ENCODE results near the gene MACROD2.

DNA sequence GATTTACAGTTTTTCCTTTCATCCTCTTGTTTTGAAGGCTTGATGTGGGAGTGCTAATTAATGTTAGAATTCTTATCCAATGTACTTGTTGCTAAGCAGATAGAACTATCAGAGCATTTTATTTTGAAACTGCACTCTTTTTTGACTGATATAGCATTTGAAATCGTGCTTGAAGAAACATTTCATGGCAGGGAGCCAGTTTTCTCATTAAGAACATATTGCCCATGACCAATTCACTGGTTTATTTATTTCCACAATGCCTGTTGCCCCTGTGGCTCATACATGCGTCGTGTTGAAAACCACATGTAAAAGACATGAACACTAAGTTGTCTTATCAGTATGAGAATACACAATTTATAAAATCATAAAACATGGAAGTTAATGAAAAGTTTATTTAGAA lies 821.8 kb downstream of the MACROD2 start:
- TF ChIP-seq CTCF (conservative IDR thresholded peaks at IDR 0.05; ENCODE audit: low read depth in 2 of 2): no peak
- no peak for TF ChIP-seq POLR2AphosphoS5 (IDR thresholded peaks at IDR 0.05; ENCODE audit: low read depth)
- TF ChIP-seq, protein P1, sequence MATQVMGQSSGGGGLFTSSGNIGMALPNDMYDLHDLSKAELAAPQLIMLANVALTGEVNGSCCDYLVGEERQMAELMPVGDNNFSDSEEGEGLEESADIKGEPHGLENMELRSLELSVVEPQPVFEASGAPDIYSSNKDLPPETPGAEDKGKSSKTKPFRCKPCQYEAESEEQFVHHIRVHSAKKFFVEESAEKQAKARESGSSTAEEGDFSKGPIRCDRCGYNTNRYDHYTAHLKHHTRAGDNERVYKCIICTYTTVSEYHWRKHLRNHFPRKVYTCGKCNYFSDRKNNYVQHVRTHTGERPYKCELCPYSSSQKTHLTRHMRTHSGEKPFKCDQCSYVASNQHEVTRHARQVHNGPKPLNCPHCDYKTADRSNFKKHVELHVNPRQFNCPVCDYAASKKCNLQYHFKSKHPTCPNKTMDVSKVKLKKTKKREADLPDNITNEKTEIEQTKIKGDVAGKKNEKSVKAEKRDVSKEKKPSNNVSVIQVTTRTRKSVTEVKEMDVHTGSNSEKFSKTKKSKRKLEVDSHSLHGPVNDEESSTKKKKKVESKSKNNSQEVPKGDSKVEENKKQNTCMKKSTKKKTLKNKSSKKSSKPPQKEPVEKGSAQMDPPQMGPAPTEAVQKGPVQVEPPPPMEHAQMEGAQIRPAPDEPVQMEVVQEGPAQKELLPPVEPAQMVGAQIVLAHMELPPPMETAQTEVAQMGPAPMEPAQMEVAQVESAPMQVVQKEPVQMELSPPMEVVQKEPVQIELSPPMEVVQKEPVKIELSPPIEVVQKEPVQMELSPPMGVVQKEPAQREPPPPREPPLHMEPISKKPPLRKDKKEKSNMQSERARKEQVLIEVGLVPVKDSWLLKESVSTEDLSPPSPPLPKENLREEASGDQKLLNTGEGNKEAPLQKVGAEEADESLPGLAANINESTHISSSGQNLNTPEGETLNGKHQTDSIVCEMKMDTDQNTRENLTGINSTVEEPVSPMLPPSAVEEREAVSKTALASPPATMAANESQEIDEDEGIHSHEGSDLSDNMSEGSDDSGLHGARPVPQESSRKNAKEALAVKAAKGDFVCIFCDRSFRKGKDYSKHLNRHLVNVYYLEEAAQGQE (IDR thresholded peaks at IDR 0.05; ENCODE audit: unreplicated experiment): no peak

Measured in GM23338 (cell line).